HG02610 (cell line): ENCODE measurements around the gene TMEM154.

ENCODE experiments used
- ATAC-seq: cut with Tn5 transposase; IDR thresholded peaks from one replicate; pipeline ENCODE4 v1.9.1; 2021; ENCODE audit warnings: mild to moderate bottlenecking, moderate library complexity; ENCODE audit not compliant: unreplicated experiment

Gene TMEM154

GRCh38 chr4:152571296-152571695, 108.5 kb downstream of the TMEM154 start:
- no peak for ATAC-seq
